H1 (cell line): ENCODE data around the gene ENOX2. TPM values are rescaled to one million over a fixed set of nuclear protein-coding genes. Genes with fewer than 3 reads are reported as not detected.

ENCODE experiments used
- CBX5 ChIP-seq: fragments of 300-800, 300-1000 bp; sonication (generic); IDR thresholded peaks from 2 replicates; pipeline ENCODE4 v1.7.1; 2016; ENCODE audit warnings: antibody characterized with exemption, low read length, low read depth
- EGR1 ChIP-seq: IDR thresholded peaks from 2 replicates; pipeline ENCODE4 v1.6.1; 2011; ENCODE audit warnings: low read depth, low read length, borderline replicate concordance
- FOSL1 ChIP-seq: IDR thresholded peaks from 2 replicates; pipeline ENCODE4 v1.6.1; 2011; ENCODE audit warnings: mild to moderate bottlenecking, low read depth, low read length, moderate library complexity; ENCODE audit not compliant: insufficient read depth
- JUND ChIP-seq: IDR thresholded peaks from 2 replicates; pipeline ENCODE4 v1.6.1; 2011; ENCODE audit warnings: mild to moderate bottlenecking, improper control_type of control experiment, low read length
- PHF8 ChIP-seq: fragments of 200-600 bp; sonication (generic); conservative IDR thresholded peaks from 2 replicates; pipeline ENCODE4 v1.7.1; 2012; ENCODE audit warnings: low read depth, mild to moderate bottlenecking, inconsistent platforms, low read length, moderate library complexity
- POU5F1 ChIP-seq: IDR thresholded peaks from 2 replicates; pipeline ENCODE4 v1.6.1; 2011; ENCODE audit warnings: low read depth, mild to moderate bottlenecking, low read length, moderate library complexity
- RXRA ChIP-seq: IDR thresholded peaks from 2 replicates; pipeline ENCODE4 v1.6.1; 2011; ENCODE audit warnings: low read depth, mild to moderate bottlenecking, low read length, moderate library complexity; ENCODE audit not compliant: insufficient read depth
- SAP30 ChIP-seq: fragments of 300-600 bp; sonication (generic); IDR thresholded peaks from 2 replicates; pipeline ENCODE4 v1.7.1; 2012; ENCODE audit warnings: low read length, moderate library complexity, mild to moderate bottlenecking, inconsistent platforms; ENCODE audit not compliant: insufficient read depth, insufficient replicate concordance
- SIRT6 ChIP-seq: IDR thresholded peaks from one replicate; pipeline ENCODE4 v1.7.1; 2012; ENCODE audit warnings: low read length, inconsistent platforms
- SUZ12 ChIP-seq: fragments of 200-600 bp; sonication (generic); IDR thresholded peaks from 2 replicates; pipeline ENCODE4 v1.6.1; 2012; ENCODE audit warnings: mild to moderate bottlenecking, inconsistent platforms, low read length, moderate library complexity, mixed read lengths
- polyA plus RNA-seq, 7 experiments: library from polyadenylated mRNA; depleted of rRNA in 3 of 7; stranded (reverse) in 5 of 7; unstranded in 2 of 7; fragments of >200 nt in 5 of 7; fragments of 200-250 nt in 2 of 7; gene quantifications; 1 replicate in 5 of 7; 2 replicates in 1 of 7; 4 replicates in 1 of 7; pipeline versions ENCODE4 v1.2.1 to v1.2.3, GENCODE V29; 2011 to 2013; ENCODE audit warnings: missing spikeins in 2 of 7, mixed read lengths in 2 of 7
- total RNA-seq: library from RNA; stranded (reverse); fragmentation: NEBNext Ultra II Directional; extraction: Animal tissue kit (Norgen Biotek cat#: 25700); gene quantifications from 2 replicates; pipeline ENCODE4 v1.2.1, GENCODE V29; 2021
- TF ChIP-seq, protein P1 (sequence below): fragments of 300-600 bp; sonication (generic); IDR thresholded peaks from 2 replicates; pipeline ENCODE4 v1.7.1; 2012; ENCODE audit warnings: low read length, moderate library complexity, mild to moderate bottlenecking, inconsistent platforms; ENCODE audit not compliant: insufficient replicate concordance

The ENOX2 gene
- total and polyA plus RNA-seq, 2 of the 8 experiments (the other 6 are each of a cell fraction or from before 2014, with no cell fraction given): 4.5 to 12.3 TPM

- TF ChIP-seq, protein P1, sequence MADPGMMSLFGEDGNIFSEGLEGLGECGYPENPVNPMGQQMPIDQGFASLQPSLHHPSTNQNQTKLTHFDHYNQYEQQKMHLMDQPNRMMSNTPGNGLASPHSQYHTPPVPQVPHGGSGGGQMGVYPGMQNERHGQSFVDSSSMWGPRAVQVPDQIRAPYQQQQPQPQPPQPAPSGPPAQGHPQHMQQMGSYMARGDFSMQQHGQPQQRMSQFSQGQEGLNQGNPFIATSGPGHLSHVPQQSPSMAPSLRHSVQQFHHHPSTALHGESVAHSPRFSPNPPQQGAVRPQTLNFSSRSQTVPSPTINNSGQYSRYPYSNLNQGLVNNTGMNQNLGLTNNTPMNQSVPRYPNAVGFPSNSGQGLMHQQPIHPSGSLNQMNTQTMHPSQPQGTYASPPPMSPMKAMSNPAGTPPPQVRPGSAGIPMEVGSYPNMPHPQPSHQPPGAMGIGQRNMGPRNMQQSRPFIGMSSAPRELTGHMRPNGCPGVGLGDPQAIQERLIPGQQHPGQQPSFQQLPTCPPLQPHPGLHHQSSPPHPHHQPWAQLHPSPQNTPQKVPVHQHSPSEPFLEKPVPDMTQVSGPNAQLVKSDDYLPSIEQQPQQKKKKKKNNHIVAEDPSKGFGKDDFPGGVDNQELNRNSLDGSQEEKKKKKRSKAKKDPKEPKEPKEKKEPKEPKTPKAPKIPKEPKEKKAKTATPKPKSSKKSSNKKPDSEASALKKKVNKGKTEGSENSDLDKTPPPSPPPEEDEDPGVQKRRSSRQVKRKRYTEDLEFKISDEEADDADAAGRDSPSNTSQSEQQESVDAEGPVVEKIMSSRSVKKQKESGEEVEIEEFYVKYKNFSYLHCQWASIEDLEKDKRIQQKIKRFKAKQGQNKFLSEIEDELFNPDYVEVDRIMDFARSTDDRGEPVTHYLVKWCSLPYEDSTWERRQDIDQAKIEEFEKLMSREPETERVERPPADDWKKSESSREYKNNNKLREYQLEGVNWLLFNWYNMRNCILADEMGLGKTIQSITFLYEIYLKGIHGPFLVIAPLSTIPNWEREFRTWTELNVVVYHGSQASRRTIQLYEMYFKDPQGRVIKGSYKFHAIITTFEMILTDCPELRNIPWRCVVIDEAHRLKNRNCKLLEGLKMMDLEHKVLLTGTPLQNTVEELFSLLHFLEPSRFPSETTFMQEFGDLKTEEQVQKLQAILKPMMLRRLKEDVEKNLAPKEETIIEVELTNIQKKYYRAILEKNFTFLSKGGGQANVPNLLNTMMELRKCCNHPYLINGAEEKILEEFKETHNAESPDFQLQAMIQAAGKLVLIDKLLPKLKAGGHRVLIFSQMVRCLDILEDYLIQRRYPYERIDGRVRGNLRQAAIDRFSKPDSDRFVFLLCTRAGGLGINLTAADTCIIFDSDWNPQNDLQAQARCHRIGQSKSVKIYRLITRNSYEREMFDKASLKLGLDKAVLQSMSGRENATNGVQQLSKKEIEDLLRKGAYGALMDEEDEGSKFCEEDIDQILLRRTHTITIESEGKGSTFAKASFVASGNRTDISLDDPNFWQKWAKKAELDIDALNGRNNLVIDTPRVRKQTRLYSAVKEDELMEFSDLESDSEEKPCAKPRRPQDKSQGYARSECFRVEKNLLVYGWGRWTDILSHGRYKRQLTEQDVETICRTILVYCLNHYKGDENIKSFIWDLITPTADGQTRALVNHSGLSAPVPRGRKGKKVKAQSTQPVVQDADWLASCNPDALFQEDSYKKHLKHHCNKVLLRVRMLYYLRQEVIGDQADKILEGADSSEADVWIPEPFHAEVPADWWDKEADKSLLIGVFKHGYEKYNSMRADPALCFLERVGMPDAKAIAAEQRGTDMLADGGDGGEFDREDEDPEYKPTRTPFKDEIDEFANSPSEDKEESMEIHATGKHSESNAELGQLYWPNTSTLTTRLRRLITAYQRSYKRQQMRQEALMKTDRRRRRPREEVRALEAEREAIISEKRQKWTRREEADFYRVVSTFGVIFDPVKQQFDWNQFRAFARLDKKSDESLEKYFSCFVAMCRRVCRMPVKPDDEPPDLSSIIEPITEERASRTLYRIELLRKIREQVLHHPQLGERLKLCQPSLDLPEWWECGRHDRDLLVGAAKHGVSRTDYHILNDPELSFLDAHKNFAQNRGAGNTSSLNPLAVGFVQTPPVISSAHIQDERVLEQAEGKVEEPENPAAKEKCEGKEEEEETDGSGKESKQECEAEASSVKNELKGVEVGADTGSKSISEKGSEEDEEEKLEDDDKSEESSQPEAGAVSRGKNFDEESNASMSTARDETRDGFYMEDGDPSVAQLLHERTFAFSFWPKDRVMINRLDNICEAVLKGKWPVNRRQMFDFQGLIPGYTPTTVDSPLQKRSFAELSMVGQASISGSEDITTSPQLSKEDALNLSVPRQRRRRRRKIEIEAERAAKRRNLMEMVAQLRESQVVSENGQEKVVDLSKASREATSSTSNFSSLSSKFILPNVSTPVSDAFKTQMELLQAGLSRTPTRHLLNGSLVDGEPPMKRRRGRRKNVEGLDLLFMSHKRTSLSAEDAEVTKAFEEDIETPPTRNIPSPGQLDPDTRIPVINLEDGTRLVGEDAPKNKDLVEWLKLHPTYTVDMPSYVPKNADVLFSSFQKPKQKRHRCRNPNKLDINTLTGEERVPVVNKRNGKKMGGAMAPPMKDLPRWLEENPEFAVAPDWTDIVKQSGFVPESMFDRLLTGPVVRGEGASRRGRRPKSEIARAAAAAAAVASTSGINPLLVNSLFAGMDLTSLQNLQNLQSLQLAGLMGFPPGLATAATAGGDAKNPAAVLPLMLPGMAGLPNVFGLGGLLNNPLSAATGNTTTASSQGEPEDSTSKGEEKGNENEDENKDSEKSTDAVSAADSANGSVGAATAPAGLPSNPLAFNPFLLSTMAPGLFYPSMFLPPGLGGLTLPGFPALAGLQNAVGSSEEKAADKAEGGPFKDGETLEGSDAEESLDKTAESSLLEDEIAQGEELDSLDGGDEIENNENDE: no peak
- TF ChIP-seq FOSL1 (no peak), JUND (no peak), PHF8 (no peak), EGR1 (no peak), SUZ12 (no peak), POU5F1 (no peak), RXRA (no peak), CBX5 (no peak), SIRT6 (no peak), SAP30 (no peak)
Observed at GRCh38 chrX:130696542-130696941, 206.5 kb downstream of the ENOX2 start (continued).
